H1 (cell line): ENCODE data around the gene ELOVL2.

ENCODE experiments used
- ATF3 ChIP-seq: IDR thresholded peaks from 2 replicates; pipeline ENCODE4 v1.6.1; 2011; ENCODE audit warnings: low read depth, mild to moderate bottlenecking, low read length; ENCODE audit not compliant: insufficient read depth
- CBX5 ChIP-seq: fragments of 300-800, 300-1000 bp; sonication (generic); IDR thresholded peaks from 2 replicates; pipeline ENCODE4 v1.7.1; 2016; ENCODE audit warnings: antibody characterized with exemption, low read length, low read depth
- CREB1 ChIP-seq: IDR thresholded peaks from 2 replicates; pipeline ENCODE4 v1.6.1; 2012; ENCODE audit warnings: inconsistent platforms
- CTCF ChIP-seq, 3 experiments: IDR thresholded peaks; 1 replicate in 2 of 3; 2 replicates in 1 of 3; pipeline versions ENCODE4 v1.5.1 to v1.6.1; 2011; ENCODE audit warnings: low read length in 3 of 3, mild to moderate bottlenecking in 3 of 3, inconsistent platforms in 2 of 3, low read depth in 1 of 3, moderate library complexity in 1 of 3; ENCODE audit not compliant: insufficient read depth in 1 of 3; ENCODE audit errors: control extremely low read depth in 1 of 3
- EP300 ChIP-seq, 2 experiments: IDR thresholded peaks; 1 replicate in 1 of 2; 2 replicates in 1 of 2; pipeline ENCODE4 v1.6.1; 2011 to 2012; ENCODE audit warnings: low read depth in 2 of 2, low read length in 2 of 2, mild to moderate bottlenecking in 2 of 2, borderline replicate concordance in 1 of 2, inconsistent platforms in 1 of 2, moderate library complexity in 1 of 2
- EZH2 ChIP-seq: fragments of 200-600 bp; sonication (generic); IDR thresholded peaks from 2 replicates; pipeline ENCODE4 v1.7.1; 2012; ENCODE audit warnings: low read depth, mild to moderate bottlenecking, moderate library complexity, low read length, inconsistent platforms; ENCODE audit not compliant: severe bottlenecking
- GABPA ChIP-seq: IDR thresholded peaks from 2 replicates; pipeline ENCODE4 v1.6.1; 2011; ENCODE audit warnings: mild to moderate bottlenecking, low read length, moderate library complexity, borderline replicate concordance; ENCODE audit not compliant: insufficient read depth
- KDM1A ChIP-seq: fragments of 200-600, 300-600 bp; sonication (generic); IDR thresholded peaks from 2 replicates; pipeline ENCODE4 v1.7.1; 2016; ENCODE audit warnings: mild to moderate bottlenecking, low read length, borderline replicate concordance
- POLR2A ChIP-seq, 2 experiments: IDR thresholded peaks; 1 replicate in 1 of 2; 2 replicates in 1 of 2; pipeline ENCODE4 v1.6.1; 2011; ENCODE audit warnings: low read depth in 2 of 2, low read length in 2 of 2, mild to moderate bottlenecking in 2 of 2; ENCODE audit errors: control extremely low read depth in 1 of 2
- POLR2AphosphoS5 ChIP-seq: IDR thresholded peaks from 2 replicates; pipeline ENCODE4 v1.6.1; 2011; ENCODE audit warnings: low read depth, low read length
- RXRA ChIP-seq: IDR thresholded peaks from 2 replicates; pipeline ENCODE4 v1.6.1; 2011; ENCODE audit warnings: low read depth, mild to moderate bottlenecking, low read length, moderate library complexity; ENCODE audit not compliant: insufficient read depth
- SIX5 ChIP-seq: IDR thresholded peaks from 2 replicates; pipeline ENCODE4 v1.6.1; 2011; ENCODE audit warnings: mild to moderate bottlenecking, low read depth, low read length
- USF2 ChIP-seq: IDR thresholded peaks from 2 replicates; pipeline ENCODE4 v1.6.1; 2011; ENCODE audit warnings: low read length, improper control_type of control experiment

DNA sequence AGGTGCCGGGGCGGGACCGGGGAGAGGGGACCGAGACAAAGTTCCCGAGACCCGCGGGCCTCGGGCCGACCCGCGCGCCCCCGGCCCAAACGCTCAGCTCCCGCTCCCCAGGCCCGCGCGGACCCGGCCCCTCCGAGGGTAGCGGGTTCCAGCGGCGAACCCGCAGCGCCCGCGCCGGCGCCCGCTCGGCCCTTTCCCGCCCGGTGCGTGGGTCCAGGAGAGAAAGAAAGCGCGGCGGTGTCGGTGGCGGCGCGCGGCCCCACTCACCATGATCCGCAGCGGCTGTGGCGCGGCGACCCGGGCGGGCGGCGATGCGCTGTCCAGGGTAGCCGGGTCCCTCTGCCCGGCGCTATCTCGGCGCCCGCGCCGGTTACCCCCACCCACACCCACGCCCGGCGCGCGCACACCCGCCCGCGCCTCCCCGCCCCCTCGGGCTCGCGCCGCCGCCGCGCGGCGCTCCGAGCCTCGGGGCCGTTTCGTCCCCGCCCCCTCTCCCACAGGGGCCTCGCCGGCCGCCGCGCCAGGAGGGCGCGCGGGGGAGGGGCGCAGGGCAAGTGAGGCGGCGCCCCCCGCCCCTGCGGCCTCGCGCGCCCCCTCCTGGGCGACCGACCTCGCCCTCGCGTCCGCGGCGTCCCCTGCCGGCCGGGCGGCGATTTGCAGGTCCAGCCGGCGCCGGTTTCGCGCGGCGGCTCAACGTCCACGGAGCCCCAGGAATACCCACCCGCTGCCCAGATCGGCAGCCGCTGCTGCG, at the start of gene ELOVL2:
- TF ChIP-seq KDM1A (no peak), EZH2 (no peak), CTCF (IDR thresholded peaks at IDR 0.05; ENCODE audit: control extremely low read depth in 1 of 3, insufficient read depth in 1 of 3, low read depth in 1 of 3, low read length in 3 of 3) (peak; percentile 97 to 100 (median 99)), EP300 (IDR thresholded peaks at IDR 0.05; ENCODE audit: borderline replicate concordance in 1 of 2, low read depth in 2 of 2, low read length in 2 of 2) (peak in 1 of 2 experiments; percentile 22; a peak in 1 of 3 replicates), GABPA (no peak), POLR2A (IDR thresholded peaks at IDR 0.05; ENCODE audit: control extremely low read depth in 1 of 2, low read depth in 2 of 2, low read length in 2 of 2) (no peak), SIX5 (no peak), CBX5 (no peak), USF2 (no peak), ATF3 (peak; percentile 50; the same call in 1 of the 2 replicates), RXRA (no peak), POLR2AphosphoS5 (no peak), CREB1 (no peak)
